BLaER1 (cell line): ENCODE results near the gene PARD3.
A peak's percentile ranks its signal among the peaks of the same experiment; 100 is the strongest.

Source experiments
- H3K27ac ChIP-seq: shearing (Covaris generic); formaldehyde crosslinking; 2 replicates; pipeline ENCODE4 v1.8.1; 2022
- H3K27me3 ChIP-seq: shearing (Covaris generic); formaldehyde crosslinking; 2 replicates; pipeline ENCODE4 v1.8.1; 2022
- H3K36me3 ChIP-seq: shearing (Covaris generic); formaldehyde crosslinking; 2 replicates; pipeline ENCODE4 v1.8.1; 2022
- H3K4me1 ChIP-seq: shearing (Covaris generic); formaldehyde crosslinking; 2 replicates; pipeline ENCODE4 v1.8.1; 2022
- H3K4me2 ChIP-seq: shearing (Covaris generic); formaldehyde crosslinking; 2 replicates; pipeline ENCODE4 v1.8.1; 2022
- H3K4me3 ChIP-seq: shearing (Covaris generic); formaldehyde crosslinking; 2 replicates; pipeline ENCODE4 v1.8.1; 2022
- H3K9ac ChIP-seq: shearing (Covaris generic); formaldehyde crosslinking; 2 replicates; pipeline ENCODE4 v1.8.1; 2022
- H3K9me3 ChIP-seq: shearing (Covaris generic); formaldehyde crosslinking; 2 replicates; pipeline ENCODE4 v1.8.1; 2022
- H4K20me1 ChIP-seq: shearing (Covaris generic); formaldehyde crosslinking; 2 replicates; pipeline ENCODE4 v1.8.1; 2022
- Cebpa-rat ChIP-seq: shearing (Covaris generic); IDR thresholded peaks from 2 replicates; pipeline ENCODE4 v1.8.1; 2022

Gene PARD3

DNA sequence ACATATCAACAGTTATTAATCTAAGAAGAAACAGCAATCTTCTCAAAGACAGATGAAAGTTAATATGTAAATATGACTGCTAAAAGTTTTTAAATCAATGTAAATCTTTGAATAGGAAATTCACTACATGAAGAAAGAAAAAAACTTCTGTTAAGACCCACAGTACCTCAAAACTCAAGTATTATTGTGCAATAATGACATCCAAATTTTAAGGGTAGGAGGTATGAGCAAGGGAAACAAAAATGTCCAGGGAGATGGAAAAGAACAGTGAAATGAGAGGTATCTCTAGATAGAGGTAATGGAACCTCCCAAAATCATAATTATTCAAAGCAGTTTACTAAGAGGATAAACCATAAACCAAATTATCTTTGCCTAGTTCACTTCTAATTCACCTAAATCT, 436.8 kb downstream of the PARD3 start:
- Histone ChIP-seq H3K9ac (no peak overlapping the region), H3K9me3 (no peaks in the 10 kb centered on the region), H3K27ac (no peak overlapping the region), H4K20me1 (no peaks in the 10 kb centered on the region), H3K4me1 (peaks cover 42% of the 10 kb centered on the region), H3K4me2 (no peak overlapping the region), H3K4me3 (no peak overlapping the region), H3K27me3 (no peaks in the 10 kb centered on the region), H3K36me3 (peaks cover 25% of the 10 kb centered on the region)
- peak; percentile 41; the same call in 1 of the 2 replicates for TF ChIP-seq Cebpa-rat

DNA sequence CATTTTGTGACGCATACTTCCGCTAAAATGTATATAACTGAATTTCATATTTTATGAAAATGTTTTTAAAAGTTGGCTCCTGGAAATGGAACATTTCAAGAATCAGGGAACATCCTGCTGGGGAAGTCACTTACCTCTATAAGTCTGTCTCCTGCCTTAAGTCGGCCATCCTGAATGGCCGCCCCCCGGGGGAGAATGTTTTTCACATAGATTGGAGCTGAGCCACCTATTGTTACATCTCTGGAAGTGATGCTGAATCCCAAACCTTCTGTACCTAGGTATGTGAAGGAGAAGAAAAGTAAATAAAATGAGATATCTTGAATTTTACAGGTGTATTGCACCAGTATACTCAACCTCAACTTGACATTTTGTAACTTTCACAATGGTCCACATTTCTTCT, 437.3 kb downstream of the PARD3 start:
- Histone ChIP-seq H3K4me2 (no peak overlapping the region), H4K20me1 (no peaks in the 10 kb centered on the region), H3K9me3 (no peaks in the 10 kb centered on the region), H3K27me3 (no peaks in the 10 kb centered on the region), H3K36me3 (peaks cover 25% of the 10 kb centered on the region), H3K27ac (no peak overlapping the region), H3K9ac (no peak overlapping the region), H3K4me3 (no peak overlapping the region), H3K4me1 (peaks cover 47% of the 10 kb centered on the region)
- no peak for TF ChIP-seq Cebpa-rat

DNA sequence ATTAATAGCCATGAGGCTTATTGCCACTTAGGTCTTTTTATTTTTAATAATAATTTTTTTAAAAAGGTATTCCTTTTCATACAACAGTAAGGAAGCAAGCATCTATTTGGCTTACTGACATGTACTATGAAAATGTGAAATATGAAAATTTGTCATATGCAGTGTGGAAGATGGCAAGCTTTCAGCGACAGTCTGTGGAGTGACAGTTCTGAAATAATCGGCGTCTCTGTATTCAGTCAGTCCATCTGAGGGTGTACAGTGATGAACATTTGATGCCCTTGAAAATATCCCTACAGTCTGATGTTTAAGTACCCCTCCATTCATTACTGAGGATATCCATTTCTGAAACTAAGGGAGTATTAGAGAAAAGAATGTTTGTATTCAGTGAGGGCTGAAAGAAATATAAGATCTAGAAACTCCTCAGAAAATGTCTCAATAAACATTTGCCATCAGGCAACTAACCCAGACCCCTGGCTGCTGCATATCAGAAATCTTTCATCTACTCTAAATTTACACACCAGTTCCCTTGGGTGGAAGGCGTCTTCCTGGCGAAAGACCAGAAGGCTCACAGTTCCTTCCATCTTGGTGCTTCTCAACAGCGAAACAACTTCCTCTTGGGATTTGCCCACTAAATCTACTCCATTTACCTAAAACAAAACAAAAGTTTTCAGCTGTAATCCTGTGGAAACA, 440.6 kb downstream of the PARD3 start:
- Histone ChIP-seq H3K4me1 (peaks cover 70% of the 10 kb centered on the region), H4K20me1 (no peaks in the 10 kb centered on the region), H3K36me3 (peaks cover 9% of the 10 kb centered on the region), H3K27ac (peak overlapping the region; percentile 73), H3K4me2 (peak overlapping the region; percentile 75), H3K9me3 (peaks cover 4% of the 10 kb centered on the region; the same call in 1 of the 2 replicates), H3K4me3 (peak overlapping the region; percentile 43; the same call in 1 of the 2 replicates), H3K9ac (peak overlapping the region; percentile 39; the same call in 1 of the 2 replicates), H3K27me3 (no peaks in the 10 kb centered on the region)
- TF ChIP-seq Cebpa-rat: no peak

DNA sequence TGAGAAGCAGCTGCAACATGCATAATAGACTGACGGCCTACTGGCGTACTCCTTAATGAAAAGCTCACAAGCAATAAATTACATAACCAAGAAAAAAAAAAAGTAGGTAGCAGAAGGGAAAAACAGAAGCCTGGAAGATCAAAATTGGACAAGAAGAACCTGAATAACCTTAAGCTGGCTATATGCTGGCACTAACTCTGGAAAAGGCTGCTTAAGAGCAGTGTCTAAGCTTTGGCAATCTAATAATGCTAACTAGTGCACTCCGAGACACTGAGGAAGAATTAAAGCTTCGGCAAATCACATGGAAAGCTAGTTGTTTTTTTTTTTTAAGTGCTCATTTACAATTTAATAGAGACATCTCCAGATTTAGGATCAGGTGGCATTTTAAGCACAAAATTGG, 441.9 kb downstream of the PARD3 start:
- no peak for TF ChIP-seq Cebpa-rat
- Histone ChIP-seq H3K27ac (peak overlapping the region; percentile 46; the same call in 1 of the 2 replicates), H3K4me1 (peaks cover 72% of the 10 kb centered on the region), H3K9ac (no peak overlapping the region), H3K4me2 (peak overlapping the region; percentile 75), H3K4me3 (no peak overlapping the region), H3K27me3 (no peaks in the 10 kb centered on the region), H4K20me1 (no peaks in the 10 kb centered on the region), H3K9me3 (peaks cover 4% of the 10 kb centered on the region; the same call in 1 of the 2 replicates), H3K36me3 (peaks cover 15% of the 10 kb centered on the region)

DNA sequence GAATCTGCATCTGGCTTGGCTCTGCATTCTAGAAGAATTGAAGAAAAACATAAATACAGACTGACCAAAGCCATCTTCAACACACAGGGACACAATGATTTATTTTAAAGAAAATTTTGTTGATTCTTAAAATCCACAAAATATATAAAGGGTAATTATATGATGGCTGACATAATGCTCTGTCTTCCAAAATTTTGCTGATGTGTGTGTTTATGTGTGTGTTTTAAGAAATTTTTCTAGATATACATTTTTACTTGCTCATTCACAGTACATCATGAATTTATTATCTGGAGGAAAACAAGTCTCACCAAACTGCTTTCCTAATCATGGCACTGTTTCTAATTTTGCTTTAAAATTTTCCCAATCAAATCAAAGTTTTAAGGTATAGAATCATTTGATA, 442.6 kb downstream of the PARD3 start:
- no peak overlapping the region for H3K9ac ChIP-seq
- TF ChIP-seq Cebpa-rat: no peak
- peaks cover 72% of the 10 kb centered on the region for H3K4me1 ChIP-seq
- H3K9me3 ChIP-seq: peaks cover 11% of the 10 kb centered on the region; the same call in 1 of the 2 replicates
- H3K36me3 ChIP-seq: peaks cover 17% of the 10 kb centered on the region
- no peak overlapping the region for H3K27ac ChIP-seq
- no peaks in the 10 kb centered on the region for H4K20me1 ChIP-seq
- peak overlapping the region; percentile 75; the same call in 1 of the 2 replicates for H3K4me2 ChIP-seq
- H3K4me3 ChIP-seq: no peak overlapping the region
- no peaks in the 10 kb centered on the region for H3K27me3 ChIP-seq

DNA sequence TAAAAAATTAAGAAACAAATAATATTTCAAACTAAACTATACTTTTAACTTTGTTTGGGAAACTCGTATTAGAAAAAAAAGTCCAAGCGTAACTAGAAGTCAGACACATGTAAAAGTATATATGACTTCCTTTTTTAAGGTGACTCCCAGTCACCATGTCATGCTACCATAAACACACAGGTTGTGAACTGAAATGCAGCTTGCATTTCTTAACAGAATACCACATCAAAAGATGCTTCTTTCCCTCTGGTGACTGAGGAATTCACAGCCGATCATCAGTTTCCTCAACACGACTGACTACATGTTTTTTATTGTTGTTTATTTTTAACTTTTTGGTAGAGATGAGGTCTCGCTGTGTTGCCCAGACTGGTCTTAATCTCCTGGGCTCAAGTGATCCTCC, 445.0 kb downstream of the PARD3 start:
- Histone ChIP-seq H3K27me3 (no peaks in the 10 kb centered on the region), H3K4me3 (no peak overlapping the region), H4K20me1 (no peaks in the 10 kb centered on the region), H3K4me1 (peaks cover 48% of the 10 kb centered on the region), H3K4me2 (peak overlapping the region; percentile 63), H3K27ac (no peak overlapping the region), H3K36me3 (peaks cover 16% of the 10 kb centered on the region), H3K9ac (no peak overlapping the region), H3K9me3 (peaks cover 14% of the 10 kb centered on the region; the same call in 1 of the 2 replicates)
- TF ChIP-seq Cebpa-rat: no peak

DNA sequence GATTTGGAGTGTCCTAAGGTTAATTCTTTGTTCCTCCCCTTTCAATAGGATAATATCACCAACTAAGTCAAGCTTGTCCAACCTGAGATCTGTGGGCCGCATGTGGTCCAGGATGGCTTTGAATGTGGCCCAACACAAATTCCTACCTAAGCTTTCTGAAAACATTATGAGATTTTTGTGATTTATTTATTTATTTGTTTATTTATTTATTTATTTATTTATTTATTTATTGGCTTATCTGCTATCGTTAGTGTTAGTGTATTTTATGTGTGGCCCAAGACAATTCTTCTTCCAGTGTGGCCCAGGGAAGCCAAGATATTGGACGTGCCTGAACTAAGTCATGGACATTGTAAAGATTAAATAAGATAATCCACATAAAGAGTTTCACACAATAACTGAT, 446.0 kb downstream of the PARD3 start:
- no peak overlapping the region for H3K9ac ChIP-seq
- no peak for TF ChIP-seq Cebpa-rat
- peaks cover 14% of the 10 kb centered on the region; the same call in 1 of the 2 replicates for H3K9me3 ChIP-seq
- no peaks in the 10 kb centered on the region for H4K20me1 ChIP-seq
- peaks cover 38% of the 10 kb centered on the region for H3K4me1 ChIP-seq
- H3K27ac ChIP-seq: no peak overlapping the region
- no peak overlapping the region for H3K4me3 ChIP-seq
- no peaks in the 10 kb centered on the region for H3K27me3 ChIP-seq
- H3K36me3 ChIP-seq: peaks cover 20% of the 10 kb centered on the region
- H3K4me2 ChIP-seq: no peak overlapping the region

DNA sequence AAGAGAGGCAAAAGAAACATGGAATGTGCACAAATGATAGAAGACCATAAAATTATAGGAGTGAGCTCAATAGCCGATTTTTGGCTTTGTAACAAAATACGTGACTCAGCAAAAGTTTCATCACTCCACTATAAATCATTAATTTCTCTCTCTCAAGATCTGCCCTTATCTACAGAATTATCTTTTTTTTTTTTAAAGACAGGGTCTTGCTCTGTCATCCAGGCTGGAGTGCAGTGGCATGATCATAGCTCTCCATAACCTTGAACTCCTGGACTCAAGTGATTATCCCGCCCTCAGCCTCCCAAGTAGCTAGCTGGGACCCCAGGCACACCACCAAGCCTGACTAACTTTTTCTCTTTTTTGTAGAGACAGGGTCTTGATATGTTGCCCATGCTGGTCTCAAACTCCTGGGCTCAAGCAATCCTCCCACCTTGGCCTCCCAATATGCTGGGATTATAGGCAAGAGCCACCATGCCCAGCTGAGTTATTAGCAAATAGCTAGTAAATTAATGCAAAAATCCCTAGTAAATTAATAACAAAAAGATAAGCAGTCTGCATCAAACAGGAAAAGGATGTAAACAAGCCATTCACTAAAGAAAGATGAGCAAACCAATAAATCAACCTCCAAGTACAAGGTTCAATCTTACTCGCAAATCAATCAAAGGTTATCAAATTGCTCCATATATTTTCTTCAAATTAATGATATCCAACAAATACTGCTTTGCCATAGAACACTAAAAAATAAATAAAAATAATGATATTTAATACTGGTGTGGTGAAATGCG, 450.7 kb downstream of the PARD3 start:
- Histone ChIP-seq H3K9ac (no peak overlapping the region), H3K27me3 (no peaks in the 10 kb centered on the region), H3K36me3 (peaks cover 29% of the 10 kb centered on the region), H3K27ac (no peak overlapping the region), H3K9me3 (peaks cover 10% of the 10 kb centered on the region; the same call in 1 of the 2 replicates), H3K4me2 (no peak overlapping the region), H3K4me1 (peaks cover under 1% of the 10 kb centered on the region), H4K20me1 (no peaks in the 10 kb centered on the region), H3K4me3 (no peak overlapping the region)
- no peak for TF ChIP-seq Cebpa-rat

DNA sequence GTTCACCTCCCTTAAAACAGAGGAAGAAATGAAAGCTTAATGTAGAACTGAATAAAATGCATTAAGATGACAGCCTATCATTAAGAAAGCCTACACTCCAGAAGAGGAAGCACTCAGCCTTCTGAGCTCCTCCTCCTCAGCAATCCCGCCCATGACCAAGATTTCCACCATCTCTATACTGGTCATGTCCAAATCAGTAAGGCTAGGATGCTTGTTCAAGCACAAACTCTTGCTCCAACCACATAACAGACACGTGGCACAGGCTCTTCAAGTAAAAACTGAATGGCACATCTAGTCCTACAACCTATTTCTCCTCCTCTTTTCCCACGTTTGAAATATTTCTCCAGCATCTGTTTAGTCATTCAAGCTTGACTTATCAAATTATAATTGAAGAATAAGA, 454.1 kb downstream of the PARD3 start:
- Histone ChIP-seq H3K27me3 (no peaks in the 10 kb centered on the region), H3K4me2 (no peak overlapping the region), H4K20me1 (no peaks in the 10 kb centered on the region), H3K4me3 (no peak overlapping the region), H3K36me3 (peaks cover 33% of the 10 kb centered on the region), H3K9ac (no peak overlapping the region), H3K9me3 (no peaks in the 10 kb centered on the region), H3K4me1 (no peaks in the 10 kb centered on the region), H3K27ac (no peak overlapping the region)
- TF ChIP-seq Cebpa-rat: no peak

DNA sequence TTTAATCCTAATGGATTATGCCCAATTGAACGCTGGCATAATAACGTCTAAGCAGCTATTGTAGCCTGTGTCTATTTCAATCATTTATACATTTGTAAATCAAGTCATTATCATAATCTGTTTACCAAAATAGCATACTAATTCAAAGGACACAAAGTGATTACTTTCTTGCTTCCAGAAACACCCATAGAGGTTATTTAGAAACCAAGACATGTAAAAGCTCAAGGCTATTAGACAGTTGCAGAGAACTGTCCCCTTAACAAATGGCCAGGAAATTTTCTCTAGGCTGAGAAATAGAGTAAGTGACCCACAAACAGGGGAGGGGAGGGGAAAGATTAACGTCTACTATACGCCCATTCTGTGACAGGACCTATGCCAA, 455.7 kb downstream of the PARD3 start:
- Histone ChIP-seq H3K9ac (no peak overlapping the region), H4K20me1 (no peaks in the 10 kb centered on the region), H3K36me3 (peaks cover 45% of the 10 kb centered on the region), H3K9me3 (peaks cover 5% of the 10 kb centered on the region; the same call in 1 of the 2 replicates), H3K4me2 (no peak overlapping the region), H3K27me3 (no peaks in the 10 kb centered on the region), H3K27ac (no peak overlapping the region), H3K4me3 (no peak overlapping the region), H3K4me1 (no peaks in the 10 kb centered on the region)
- no peak for TF ChIP-seq Cebpa-rat
